ENCODE measurements around the gene LRRC45.

Gene LRRC45

GRCh38 chr17:82005701-82006348 is 17.3 kb upstream of the LRRC45 start:
- in situ Hi-C loops (cut with MboI; ENCODE audit: low pct_unique_long_range_greater_than_20kb, low sequenced_read_pairs), result no loop called here
- DNase-seq, result no peak

GRCh38 chr17:82006468-82007227 is 16.5 kb upstream of the LRRC45 start:
- in situ Hi-C loops (cut with MboI; ENCODE audit: low pct_unique_long_range_greater_than_20kb, low sequenced_read_pairs), result no loop called here
- DNase-seq, result no peak

- in situ Hi-C loops (cut with MboI; ENCODE audit: low pct_unique_long_range_greater_than_20kb, low sequenced_read_pairs), result no loop called here
- DNase-seq, result no peak
These were observed 15.9 kb upstream of the LRRC45 start for GRCh38 chr17:82007228-82007494.

- in situ Hi-C loops (cut with MboI; ENCODE audit: low pct_unique_long_range_greater_than_20kb, low sequenced_read_pairs), result no loop called here
- DNase-seq, result no peak
These were observed 15.4 kb upstream of the LRRC45 start for GRCh38 chr17:82007495-82008257.

- no peak for DNase-seq
- in situ Hi-C loops (cut with MboI; ENCODE audit: low pct_unique_long_range_greater_than_20kb, low sequenced_read_pairs), result no loop called here
These were observed 14.7 kb upstream of the LRRC45 start for GRCh38 chr17:82008258-82008940.

GRCh38 chr17:82008941-82009405 is 14.1 kb upstream of the LRRC45 start:
- in situ Hi-C loops (cut with MboI; ENCODE audit: low pct_unique_long_range_greater_than_20kb, low sequenced_read_pairs), result no loop called here
- no peak for DNase-seq

- in situ Hi-C loops (cut with MboI; ENCODE audit: low pct_unique_long_range_greater_than_20kb, low sequenced_read_pairs), result no loop called here
- DNase-seq, result no peak
These were observed 13.7 kb upstream of the LRRC45 start for GRCh38 chr17:82009413-82009812.

- DNase-seq, result no peak
- in situ Hi-C loops (cut with MboI; ENCODE audit: low pct_unique_long_range_greater_than_20kb, low sequenced_read_pairs), result no loop called here
These were observed 12.3 kb upstream of the LRRC45 start for GRCh38 chr17:82010575-82011525.

GRCh38 chr17:82011617-82012187 is 11.4 kb upstream of the LRRC45 start:
- in situ Hi-C loops (cut with MboI; ENCODE audit: low pct_unique_long_range_greater_than_20kb, low sequenced_read_pairs), result no loop called here
- no peak for DNase-seq

GRCh38 chr17:82012261-82012639 is 10.9 kb upstream of the LRRC45 start:
- DNase-seq, result no peak
- in situ Hi-C loops (cut with MboI; ENCODE audit: low pct_unique_long_range_greater_than_20kb, low sequenced_read_pairs), result no loop called here

GRCh38 chr17:82012640-82013295 is 10.3 kb upstream of the LRRC45 start:
- DNase-seq, result no peak
- in situ Hi-C loops (cut with MboI; ENCODE audit: low pct_unique_long_range_greater_than_20kb, low sequenced_read_pairs), result no loop called here

- DNase-seq, result no peak
- in situ Hi-C loops (cut with MboI; ENCODE audit: low pct_unique_long_range_greater_than_20kb, low sequenced_read_pairs), result no loop called here
These were observed 9.8 kb upstream of the LRRC45 start for GRCh38 chr17:82013341-82013740.

- DNase-seq, result no peak
- in situ Hi-C loops (cut with MboI; ENCODE audit: low pct_unique_long_range_greater_than_20kb, low sequenced_read_pairs), result no loop called here
These were observed 9.3 kb upstream of the LRRC45 start for GRCh38 chr17:82013772-82014321.

GRCh38 chr17:82014432-82014831 is 8.7 kb upstream of the LRRC45 start:
- in situ Hi-C loops (cut with MboI; ENCODE audit: low pct_unique_long_range_greater_than_20kb, low sequenced_read_pairs), result no loop called here
- DNase-seq, result no peak

GRCh38 chr17:82014971-82015310 is 8.2 kb upstream of the LRRC45 start:
- no peak for DNase-seq

GRCh38 chr17:82015311-82015971 is 7.7 kb upstream of the LRRC45 start:
- no peak for DNase-seq
- in situ Hi-C loops (cut with MboI; ENCODE audit: low pct_unique_long_range_greater_than_20kb, low sequenced_read_pairs), result no loop called here

More at GRCh38 chr17:82014971-82015310, 8.2 kb upstream of the LRRC45 start:
- in situ Hi-C loops (cut with MboI; ENCODE audit: low pct_unique_long_range_greater_than_20kb, low sequenced_read_pairs), result no loop called here

Measured in KBM-7 (cell line).